ENCODE data around the gene TMEM63C. TPM values are rescaled to one million over a fixed set of nuclear protein-coding genes. Genes with fewer than 3 reads are reported as not detected.

The TMEM63C gene
- total and polyA plus RNA-seq, 2 donors (not counting 3 experiments of a cell fraction or from before 2014, with no cell fraction given): not detected

- Histone ChIP-seq H3K4me1 (ENCODE audit: control insufficient read depth, extremely low read depth, insufficient read depth, low read length) (no peaks in the 10 kb centered on the region), H3K9me1 (replicated peaks; ENCODE audit: control insufficient read depth, extremely low read depth, insufficient read depth, low read length) (no peaks in the 10 kb centered on the region), H3K27ac (ENCODE audit: insufficient read depth, low read depth, low read length) (no peak overlapping the region), H3K36me3 (ENCODE audit: control insufficient read depth in 2 of 2, extremely low read depth in 1 of 2, insufficient read depth in 2 of 2, low read length in 2 of 2) (no peaks in the 10 kb centered on the region), H2AFZ (ENCODE audit: low read depth, low read length) (no peak overlapping the region), H3K4me3 (replicated peaks in 1 of 3; ENCODE audit: insufficient read depth in 1 of 3, low read depth in 1 of 3, low read length in 3 of 3) (no peak overlapping the region), H4K20me1 (replicated peaks; ENCODE audit: control insufficient read depth, extremely low read depth, insufficient read depth, low read length) (no peaks in the 10 kb centered on the region), H3K4me2 (ENCODE audit: insufficient read depth, low read length) (no peak overlapping the region), H3K79me2 (ENCODE audit: control insufficient read depth, insufficient read depth, low read length) (no peaks in the 10 kb centered on the region), H3K27me3 (ENCODE audit: control insufficient read depth in 2 of 2, insufficient read depth in 2 of 2, low read length in 2 of 2) (peaks cover 27 to 28% of the 10 kb centered on the region in 2 experiments), H3K9ac (replicated peaks; ENCODE audit: extremely low read depth, insufficient read depth, low read length) (no peak overlapping the region), H3K9me3 (replicated peaks; ENCODE audit: control insufficient read depth, insufficient read depth, low read length) (no peaks in the 10 kb centered on the region)
- TF ChIP-seq MYC (IDR thresholded peaks at IDR 0.05; ENCODE audit: low read depth, low read length): no peak
- TF ChIP-seq GATA2 (IDR thresholded peaks at IDR 0.05; ENCODE audit: insufficient read depth, insufficient read length, low read depth, low read length): no peak
- no peak for TF ChIP-seq EZH2 (IDR thresholded peaks at IDR 0.05; ENCODE audit: borderline replicate concordance, low read depth, low read length, severe bottlenecking)
- TF ChIP-seq JUN (IDR thresholded peaks at IDR 0.05; ENCODE audit: borderline replicate concordance, insufficient read depth, insufficient read length, low read depth): no peak
- TF ChIP-seq POLR2AphosphoS5 (IDR thresholded peaks at IDR 0.05; ENCODE audit: insufficient read depth, low read depth, low read length): no peak
- no peak for TF ChIP-seq POLR2A (IDR thresholded peaks at IDR 0.05; ENCODE audit: low read depth, low read length)
- no peak for TF ChIP-seq FOS (IDR thresholded peaks at IDR 0.05; ENCODE audit: borderline replicate concordance, insufficient read depth, low read length)
- TF ChIP-seq, protein P1, sequence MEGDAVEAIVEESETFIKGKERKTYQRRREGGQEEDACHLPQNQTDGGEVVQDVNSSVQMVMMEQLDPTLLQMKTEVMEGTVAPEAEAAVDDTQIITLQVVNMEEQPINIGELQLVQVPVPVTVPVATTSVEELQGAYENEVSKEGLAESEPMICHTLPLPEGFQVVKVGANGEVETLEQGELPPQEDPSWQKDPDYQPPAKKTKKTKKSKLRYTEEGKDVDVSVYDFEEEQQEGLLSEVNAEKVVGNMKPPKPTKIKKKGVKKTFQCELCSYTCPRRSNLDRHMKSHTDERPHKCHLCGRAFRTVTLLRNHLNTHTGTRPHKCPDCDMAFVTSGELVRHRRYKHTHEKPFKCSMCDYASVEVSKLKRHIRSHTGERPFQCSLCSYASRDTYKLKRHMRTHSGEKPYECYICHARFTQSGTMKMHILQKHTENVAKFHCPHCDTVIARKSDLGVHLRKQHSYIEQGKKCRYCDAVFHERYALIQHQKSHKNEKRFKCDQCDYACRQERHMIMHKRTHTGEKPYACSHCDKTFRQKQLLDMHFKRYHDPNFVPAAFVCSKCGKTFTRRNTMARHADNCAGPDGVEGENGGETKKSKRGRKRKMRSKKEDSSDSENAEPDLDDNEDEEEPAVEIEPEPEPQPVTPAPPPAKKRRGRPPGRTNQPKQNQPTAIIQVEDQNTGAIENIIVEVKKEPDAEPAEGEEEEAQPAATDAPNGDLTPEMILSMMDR (IDR thresholded peaks at IDR 0.05; ENCODE audit: extremely low read depth in 1 of 2, insufficient read depth in 1 of 2, low read depth in 1 of 2, low read length in 2 of 2): no peak
- TF ChIP-seq, protein P2, sequence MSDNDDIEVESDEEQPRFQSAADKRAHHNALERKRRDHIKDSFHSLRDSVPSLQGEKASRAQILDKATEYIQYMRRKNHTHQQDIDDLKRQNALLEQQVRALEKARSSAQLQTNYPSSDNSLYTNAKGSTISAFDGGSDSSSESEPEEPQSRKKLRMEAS (IDR thresholded peaks at IDR 0.05; ENCODE audit: insufficient read depth, insufficient read length): no peak
- DNase-seq (ENCODE audit: low read depth, low spot score): no peak
- dilution Hi-C loops (cut with MboI; ENCODE audit: extremely low pct_ligation_motif_present, low sequenced_read_pairs): no loop called here
- POLR2A ChIA-PET: no interaction called here
- FAIRE-seq: no peak
- no TSS peak for BruUV-seq (replicated peaks)
- intact Hi-C loops (cut with micrococcal nuclease): no loop called here
- CTCF ChIA-PET: interaction anchor here (1.5 kb wide), 1 partner anchor 44 kb away, joined by 4 read pairs; no protein-coding TSS in a partner anchor
These were observed 90.7 kb downstream of the TMEM63C start for GRCh38 chr14:77272261-77272660.
